ENCODE measurements around the gene MCM6. TPM values are rescaled to one million over a fixed set of nuclear protein-coding genes. Genes with fewer than 3 reads are reported as not detected.

MCM6 gene
- total and polyA plus RNA-seq, 4 donors, result 6.8 to 15.6 (median 11.2) TPM

DNA sequence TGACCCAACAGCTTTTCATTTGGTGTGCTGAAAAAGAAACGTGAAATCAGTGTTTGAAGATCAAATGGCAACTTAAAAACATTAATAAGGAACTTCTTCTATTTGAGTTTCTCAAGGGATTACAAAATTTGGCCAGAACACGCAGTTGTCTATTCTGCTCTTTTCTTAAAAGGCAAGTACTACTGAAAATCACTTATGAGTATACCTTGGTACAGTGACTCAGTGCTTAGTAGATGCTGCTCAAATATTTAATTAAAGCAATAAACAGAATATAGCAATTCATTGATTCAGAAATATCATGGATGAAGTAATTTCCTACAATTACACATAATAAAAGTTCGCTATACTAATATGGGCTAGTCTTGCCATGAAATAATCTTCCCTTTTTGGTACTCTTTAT, 38.2 kb upstream of the MCM6 start:
- no peak for DNase-seq
- peaks cover 0 to 15% (median 1%) of the 10 kb centered on the region in 4 donors for H3K36me3 ChIP-seq (ENCODE audit: control insufficient read depth in 4 of 4, insufficient read depth in 4 of 4, low read length in 4 of 4)
- 43 to 64% methylated on average over 3 of the region's 3 CpGs for WGBS, 2 donors
- no peak overlapping the region for H3K9ac ChIP-seq (ENCODE audit: insufficient read depth in 1 of 2, low read length in 2 of 2)
- no peaks in the 10 kb centered on the region for H3K27me3 ChIP-seq (ENCODE audit: control insufficient read depth in 3 of 3, insufficient read depth in 3 of 3, low read length in 2 of 3)
- no peaks in the 10 kb centered on the region for H3K9me3 ChIP-seq (ENCODE audit: control insufficient read depth in 4 of 4, insufficient read depth in 3 of 4, low read length in 3 of 4)
- ATAC-seq (ENCODE audit: insufficient read depth, low FRiP score), result no peak
- H3K27ac ChIP-seq (ENCODE audit: low read depth in 1 of 2, low read length in 1 of 2), result no peak overlapping the region
- TF ChIP-seq, protein P1, sequence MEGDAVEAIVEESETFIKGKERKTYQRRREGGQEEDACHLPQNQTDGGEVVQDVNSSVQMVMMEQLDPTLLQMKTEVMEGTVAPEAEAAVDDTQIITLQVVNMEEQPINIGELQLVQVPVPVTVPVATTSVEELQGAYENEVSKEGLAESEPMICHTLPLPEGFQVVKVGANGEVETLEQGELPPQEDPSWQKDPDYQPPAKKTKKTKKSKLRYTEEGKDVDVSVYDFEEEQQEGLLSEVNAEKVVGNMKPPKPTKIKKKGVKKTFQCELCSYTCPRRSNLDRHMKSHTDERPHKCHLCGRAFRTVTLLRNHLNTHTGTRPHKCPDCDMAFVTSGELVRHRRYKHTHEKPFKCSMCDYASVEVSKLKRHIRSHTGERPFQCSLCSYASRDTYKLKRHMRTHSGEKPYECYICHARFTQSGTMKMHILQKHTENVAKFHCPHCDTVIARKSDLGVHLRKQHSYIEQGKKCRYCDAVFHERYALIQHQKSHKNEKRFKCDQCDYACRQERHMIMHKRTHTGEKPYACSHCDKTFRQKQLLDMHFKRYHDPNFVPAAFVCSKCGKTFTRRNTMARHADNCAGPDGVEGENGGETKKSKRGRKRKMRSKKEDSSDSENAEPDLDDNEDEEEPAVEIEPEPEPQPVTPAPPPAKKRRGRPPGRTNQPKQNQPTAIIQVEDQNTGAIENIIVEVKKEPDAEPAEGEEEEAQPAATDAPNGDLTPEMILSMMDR (IDR thresholded peaks at IDR 0.05; ENCODE audit: control extremely low read depth, extremely low read depth), result no peak
- H3K4me1 ChIP-seq (ENCODE audit: control insufficient read depth in 5 of 5, insufficient read depth in 5 of 5, low read length in 5 of 5), result no peaks in the 10 kb centered on the region
- no peak overlapping the region for H3K4me3 ChIP-seq

DNA sequence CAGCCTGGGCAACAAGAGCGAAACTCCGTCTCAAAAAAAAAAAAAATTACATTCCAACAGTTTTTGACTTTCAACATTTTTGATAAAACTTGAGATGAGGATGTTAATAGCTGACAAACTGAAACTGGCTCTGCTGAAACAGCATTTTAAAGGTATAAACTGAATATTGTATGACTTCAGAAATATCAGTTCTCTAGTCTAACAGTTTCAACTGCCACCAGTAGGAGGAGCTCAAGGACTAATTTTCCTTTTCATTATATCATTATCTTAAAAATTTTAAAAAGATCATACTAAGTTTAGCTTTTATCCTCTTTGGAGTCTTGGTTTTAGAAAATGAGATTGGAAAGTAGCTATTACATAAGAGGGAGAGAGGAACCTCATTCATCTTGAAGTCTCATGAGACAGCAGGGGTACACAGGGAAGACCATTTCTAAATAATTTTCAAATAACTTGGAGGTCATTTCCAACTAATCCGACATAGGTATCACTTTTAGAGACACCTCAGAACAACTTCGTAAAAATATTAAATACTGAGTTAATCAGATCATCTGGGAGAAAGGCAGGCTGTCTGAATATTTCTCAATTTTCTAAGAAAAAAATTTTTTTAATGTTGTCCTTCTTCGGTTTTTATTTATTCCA, 37.6 kb upstream of the MCM6 start:
- no peaks in the 10 kb centered on the region for H3K9me3 ChIP-seq (ENCODE audit: control insufficient read depth in 4 of 4, insufficient read depth in 3 of 4, low read length in 3 of 4)
- no peak overlapping the region for H3K27ac ChIP-seq (ENCODE audit: low read depth in 1 of 2, low read length in 1 of 2)
- WGBS, 2 donors, result 87 to 89% methylated on average over 5 of the region's 5 CpGs
- H3K9ac ChIP-seq (ENCODE audit: insufficient read depth in 1 of 2, low read length in 2 of 2), result no peak overlapping the region
- no peak overlapping the region for H3K4me3 ChIP-seq
- peaks cover 0 to 15% (median 1%) of the 10 kb centered on the region in 4 donors for H3K36me3 ChIP-seq (ENCODE audit: control insufficient read depth in 4 of 4, insufficient read depth in 4 of 4, low read length in 4 of 4)
- no peak for ATAC-seq (ENCODE audit: insufficient read depth, low FRiP score)
- peak in 2 of 3 donors; percentile 69 to 74 for DNase-seq
- H3K4me1 ChIP-seq (ENCODE audit: control insufficient read depth in 5 of 5, insufficient read depth in 5 of 5, low read length in 5 of 5), result no peaks in the 10 kb centered on the region
- no peaks in the 10 kb centered on the region for H3K27me3 ChIP-seq (ENCODE audit: control insufficient read depth in 3 of 3, insufficient read depth in 3 of 3, low read length in 2 of 3)
- TF ChIP-seq, protein P1 (IDR thresholded peaks at IDR 0.05; ENCODE audit: control extremely low read depth, extremely low read depth), result peak; percentile 71

DNA sequence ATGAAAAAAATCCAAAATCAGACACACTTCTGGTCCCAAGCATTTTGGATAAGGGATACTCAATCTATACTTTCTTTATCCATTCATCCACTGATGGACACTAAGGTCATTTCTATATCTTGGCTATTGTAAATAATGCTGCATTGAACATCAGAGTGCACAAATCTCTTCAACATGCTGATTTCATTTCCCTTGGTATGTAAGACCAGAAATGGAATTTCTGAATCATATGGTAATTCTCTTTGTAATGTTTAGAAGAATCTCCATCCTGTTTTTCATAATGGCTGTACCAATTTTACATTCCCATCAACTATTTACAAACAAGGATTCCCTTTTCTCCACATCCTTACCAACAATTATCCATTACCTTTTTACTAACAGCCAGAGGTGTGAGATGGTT, 33.7 kb upstream of the MCM6 start:
- Histone ChIP-seq H3K27ac (ENCODE audit: low read depth in 1 of 2, low read length in 1 of 2) (no peak overlapping the region), H3K9ac (ENCODE audit: insufficient read depth in 1 of 2, low read length in 2 of 2) (no peak overlapping the region), H3K9me3 (ENCODE audit: control insufficient read depth in 4 of 4, insufficient read depth in 3 of 4, low read length in 3 of 4) (no peaks in the 10 kb centered on the region), H3K27me3 (ENCODE audit: control insufficient read depth in 3 of 3, insufficient read depth in 3 of 3, low read length in 2 of 3) (no peaks in the 10 kb centered on the region), H3K4me3 (no peak overlapping the region), H3K36me3 (ENCODE audit: control insufficient read depth in 4 of 4, insufficient read depth in 4 of 4, low read length in 4 of 4) (peaks cover 0 to 12% (median 4%) of the 10 kb centered on the region in 4 donors), H3K4me1 (ENCODE audit: control insufficient read depth in 5 of 5, insufficient read depth in 5 of 5, low read length in 5 of 5) (no peaks in the 10 kb centered on the region)
- ATAC-seq (ENCODE audit: insufficient read depth, low FRiP score) (no peak), DNase-seq (no peak)
- TF ChIP-seq, protein P1 (IDR thresholded peaks at IDR 0.05; ENCODE audit: control extremely low read depth, extremely low read depth), result no peak

DNA sequence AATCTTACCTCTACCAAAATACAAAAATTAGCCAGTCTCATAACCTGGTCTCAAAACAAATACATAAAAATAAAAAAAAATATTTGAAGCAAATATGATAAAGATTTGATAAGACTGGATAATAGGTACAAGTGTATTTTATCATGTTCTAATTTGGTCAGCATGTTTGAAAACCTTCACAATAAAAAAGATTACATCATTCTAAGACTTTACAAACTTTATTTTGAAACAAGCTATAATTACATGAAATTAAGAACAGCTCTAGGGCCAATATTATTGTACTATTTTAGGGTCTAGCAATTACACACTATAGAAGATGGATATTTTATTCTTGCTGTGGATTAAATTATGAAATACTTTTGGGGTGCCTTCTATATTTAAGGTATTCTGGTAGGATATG, 29.4 kb upstream of the MCM6 start:
- Histone ChIP-seq H3K4me1 (ENCODE audit: control insufficient read depth in 5 of 5, insufficient read depth in 5 of 5, low read length in 5 of 5) (no peaks in the 10 kb centered on the region), H3K27ac (ENCODE audit: low read depth in 1 of 2, low read length in 1 of 2) (no peak overlapping the region), H3K27me3 (ENCODE audit: control insufficient read depth in 3 of 3, insufficient read depth in 3 of 3, low read length in 2 of 3) (no peaks in the 10 kb centered on the region), H3K36me3 (ENCODE audit: control insufficient read depth in 4 of 4, insufficient read depth in 4 of 4, low read length in 4 of 4) (peaks cover 0 to 17% (median 4%) of the 10 kb centered on the region in 4 donors), H3K9me3 (ENCODE audit: control insufficient read depth in 4 of 4, insufficient read depth in 3 of 4, low read length in 3 of 4) (no peaks in the 10 kb centered on the region), H3K4me3 (no peak overlapping the region), H3K9ac (ENCODE audit: insufficient read depth in 1 of 2, low read length in 2 of 2) (no peak overlapping the region)
- ATAC-seq (ENCODE audit: insufficient read depth, low FRiP score) (no peak), DNase-seq (no peak)
- TF ChIP-seq, protein P1 (IDR thresholded peaks at IDR 0.05; ENCODE audit: control extremely low read depth, extremely low read depth), result no peak
